LHCN-M2 (cell line): ENCODE data around the gene CLEC4A. TPM values are rescaled to one million over a fixed set of nuclear protein-coding genes. Genes with fewer than 3 reads are reported as not detected.
"Not testable (repeated sequence)": the region's sequence is repeated elsewhere in the genome, so short reads cannot be mapped to it uniquely, and the experiment has no call there.

ENCODE experiments used
- DNase-seq: peaks from one replicate; pipeline ENCODE4 v3.0.0-alpha.2; 2012; ENCODE audit warnings: low read depth
- total RNA-seq: library from RNA; depleted of rRNA; stranded (reverse); fragments of >200 nt; gene quantifications from 2 replicates; pipeline ENCODE4 v1.2.3, GENCODE V29; 2014

The CLEC4A gene
- total RNA-seq, 1 experiment from 2014 or later, result not detected

GRCh38 chr12:8133636-8134397 lies 10.4 kb downstream of the CLEC4A start:
- DNase-seq, result not testable (repeated sequence)

GRCh38 chr12:8134398-8134930 lies 11.0 kb downstream of the CLEC4A start:
- not testable (repeated sequence) for DNase-seq

DNA sequence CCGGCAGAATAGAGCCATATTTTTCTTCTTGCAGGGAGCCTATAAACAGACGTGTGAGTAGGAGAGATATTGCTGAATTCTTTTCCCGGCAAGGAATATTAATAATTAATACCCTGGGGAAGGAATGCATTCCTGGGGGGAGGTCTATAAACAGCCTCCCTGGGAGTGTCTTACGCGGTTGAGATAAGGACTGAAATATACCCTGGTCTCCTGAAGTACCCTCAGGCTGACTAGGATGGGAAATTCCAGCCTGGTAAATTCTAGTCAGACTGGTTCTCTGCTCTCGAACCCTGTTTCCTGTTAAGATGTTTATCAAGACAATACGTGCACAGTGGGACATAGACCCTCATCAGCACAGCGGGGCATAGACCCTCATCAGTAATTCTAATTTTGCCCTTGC lies 18.2 kb downstream of the CLEC4A start:
- not testable (repeated sequence) for DNase-seq

GRCh38 chr12:8143261-8143660 lies 19.8 kb downstream of the CLEC4A start:
- DNase-seq, result no peak

DNA sequence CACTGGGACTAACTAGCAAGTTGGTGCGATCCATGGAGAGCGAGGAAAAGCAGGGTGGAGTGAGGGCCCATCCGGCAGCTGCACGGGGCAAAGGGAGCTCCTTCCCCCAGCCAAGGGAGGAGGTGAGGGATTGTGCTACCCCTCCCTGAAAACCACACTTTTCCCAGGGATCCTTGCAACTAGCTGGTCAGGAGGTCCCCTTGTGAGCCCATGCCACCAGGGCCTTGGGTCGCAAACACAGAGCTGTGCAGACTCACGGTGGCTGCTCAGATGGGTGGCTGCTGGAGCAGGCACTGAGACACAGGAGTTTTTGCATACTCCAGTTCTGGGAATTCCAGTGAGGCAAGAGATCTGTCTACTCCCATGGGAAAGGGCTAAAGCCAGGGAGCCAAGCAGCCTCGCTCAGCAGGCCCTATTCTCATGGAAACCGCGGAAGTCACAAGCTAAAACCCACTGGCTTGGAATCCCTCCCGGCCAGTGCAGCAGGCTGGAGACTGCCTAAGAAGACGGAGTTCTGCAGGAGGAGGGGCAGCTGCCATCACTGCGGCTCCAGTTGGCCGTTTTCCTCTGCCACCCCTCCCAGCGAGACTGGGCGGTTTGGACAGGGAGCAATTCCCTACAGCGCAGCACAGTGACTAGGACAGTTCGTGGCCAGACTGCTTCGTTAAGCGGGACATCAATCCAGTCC lies 22.5 kb downstream of the CLEC4A start:
- DNase-seq, result peak; percentile 93

GRCh38 chr12:8146442-8146771 lies 23.0 kb downstream of the CLEC4A start:
- no peak for DNase-seq

- no peak for DNase-seq
Measured at GRCh38 chr12:8154526-8154925, 31.1 kb downstream of the CLEC4A start.

DNA sequence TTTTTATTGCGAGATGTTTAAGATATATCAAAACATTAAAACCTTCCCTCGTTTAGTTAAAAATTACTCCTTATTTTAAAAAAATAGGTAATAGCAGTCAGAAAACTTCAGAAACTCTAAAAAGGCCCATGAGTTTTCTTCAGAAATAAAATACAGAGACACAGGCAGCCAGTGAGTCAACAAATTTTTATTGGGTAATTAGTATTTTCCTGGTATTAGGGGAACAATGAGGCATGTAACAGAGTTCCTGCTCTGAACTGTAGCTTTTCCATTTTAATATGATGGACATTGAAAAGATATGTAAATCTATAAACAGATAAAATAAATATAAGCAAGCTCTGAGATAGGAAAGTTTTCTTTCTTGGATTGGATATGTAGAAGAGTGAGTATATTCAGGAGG lies 33.0 kb downstream of the CLEC4A start:
- no peak for DNase-seq

GRCh38 chr12:8156845-8157244 lies 33.4 kb downstream of the CLEC4A start, which contains the start of gene ZNF705A:
Gene ZNF705A (plus strand): TSS chr12:8157015. CDS start chr12:8172626, 15,611 bp downstream.
- peak; percentile 54 for DNase-seq

DNA sequence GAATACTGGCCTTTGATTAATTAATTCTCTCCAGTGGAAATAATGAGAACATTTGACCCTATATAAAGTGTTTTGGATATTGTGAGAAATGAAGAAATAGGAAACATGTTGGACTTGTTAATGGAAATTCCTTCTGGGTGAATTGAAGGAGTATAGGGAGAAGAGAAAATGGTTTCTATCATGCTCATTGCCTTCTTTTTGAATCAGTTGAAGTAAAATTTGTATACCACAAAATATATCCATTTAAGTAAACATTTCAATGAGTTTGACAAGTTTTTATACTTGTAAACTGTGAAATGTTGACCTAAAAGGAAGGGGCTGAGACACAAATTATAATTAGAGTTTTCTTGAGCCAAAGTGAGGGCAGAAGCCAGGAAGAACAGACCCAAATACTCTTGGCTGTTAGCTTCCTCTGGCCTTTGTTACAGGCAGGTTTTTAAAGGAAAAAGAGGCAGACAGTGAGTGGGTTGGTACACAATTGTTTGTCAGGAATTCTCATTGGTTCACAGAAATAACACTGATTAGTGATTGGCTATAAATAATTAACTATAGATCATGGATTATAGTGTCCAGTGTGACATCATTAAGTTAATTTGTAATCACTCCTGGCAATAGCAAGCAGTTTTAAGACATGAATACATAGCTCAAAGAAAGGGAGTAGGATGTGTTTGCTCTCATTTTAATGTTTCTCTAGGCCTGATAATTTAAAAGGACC lies 34.2 kb downstream of the CLEC4A start:
- DNase-seq, result no peak

GRCh38 chr12:8172911-8173310 lies 49.5 kb downstream of the CLEC4A start:
- DNase-seq, result not testable (repeated sequence)

GRCh38 chr12:8179989-8180585 lies 56.7 kb downstream of the CLEC4A start:
- DNase-seq, result peak; percentile 55

DNA sequence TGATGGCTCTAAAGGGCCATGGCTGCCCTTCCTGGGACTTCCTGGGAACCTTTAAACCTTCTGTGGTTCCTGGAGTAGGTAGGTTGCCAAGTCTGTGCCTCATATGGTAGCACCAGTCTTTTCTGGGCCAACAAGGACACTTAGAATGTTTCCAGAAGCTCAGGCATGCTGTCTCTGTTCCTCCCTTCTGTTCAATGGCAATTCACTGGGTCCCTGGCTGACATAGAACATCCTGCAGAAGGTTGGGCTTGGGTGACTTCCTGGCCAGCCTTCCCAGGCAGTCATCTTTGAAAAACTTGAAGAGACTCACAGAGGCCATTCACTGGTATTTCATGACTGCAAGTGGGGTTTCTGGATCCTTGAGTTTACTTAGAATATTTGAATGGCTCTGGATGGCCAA lies 57.9 kb downstream of the CLEC4A start:
- DNase-seq, result not testable (repeated sequence)

DNA sequence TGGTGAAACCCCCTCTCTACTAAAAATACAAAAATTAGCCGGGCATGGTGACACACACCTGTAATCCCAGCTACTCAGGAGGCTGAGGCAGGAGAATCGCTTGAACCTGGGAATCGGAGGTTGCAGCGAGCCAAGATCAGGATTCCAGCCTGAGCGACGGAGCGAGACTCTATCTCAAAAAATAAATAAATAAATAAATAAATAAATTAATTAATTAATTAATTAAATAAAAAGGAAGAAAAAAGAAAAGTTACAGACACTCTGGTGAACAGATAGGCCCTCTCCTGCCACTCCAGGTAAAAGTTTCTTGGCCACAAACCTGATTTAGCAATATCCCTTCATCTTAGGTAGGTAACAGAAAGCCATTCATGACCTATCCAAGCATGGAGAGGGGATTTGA lies 59.5 kb downstream of the CLEC4A start:
- not testable (repeated sequence) for DNase-seq

- not testable (repeated sequence) for DNase-seq
Measured at GRCh38 chr12:8183346-8183745, 59.9 kb downstream of the CLEC4A start.

DNA sequence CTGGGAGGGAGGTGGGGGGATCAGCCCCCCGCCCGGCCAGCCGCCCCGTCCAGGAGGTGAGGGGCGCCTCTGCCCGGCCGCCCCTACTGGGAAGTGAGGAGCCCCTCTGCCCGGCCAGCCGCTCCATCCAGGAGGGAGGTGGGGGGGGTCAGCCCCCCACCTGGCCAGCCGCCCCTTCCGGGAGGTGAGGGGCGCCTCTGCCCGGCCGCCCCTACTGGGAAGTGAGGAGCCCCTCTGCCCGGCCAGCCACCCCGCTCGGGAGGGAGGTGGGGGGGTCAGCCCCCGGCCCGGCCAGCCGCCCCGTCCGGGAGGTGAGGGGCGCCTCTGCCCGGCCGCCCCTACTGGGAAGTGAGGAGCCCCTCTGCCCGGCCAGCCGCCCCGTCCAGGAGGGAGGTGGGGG lies 60.8 kb downstream of the CLEC4A start:
- not testable (repeated sequence) for DNase-seq

DNA sequence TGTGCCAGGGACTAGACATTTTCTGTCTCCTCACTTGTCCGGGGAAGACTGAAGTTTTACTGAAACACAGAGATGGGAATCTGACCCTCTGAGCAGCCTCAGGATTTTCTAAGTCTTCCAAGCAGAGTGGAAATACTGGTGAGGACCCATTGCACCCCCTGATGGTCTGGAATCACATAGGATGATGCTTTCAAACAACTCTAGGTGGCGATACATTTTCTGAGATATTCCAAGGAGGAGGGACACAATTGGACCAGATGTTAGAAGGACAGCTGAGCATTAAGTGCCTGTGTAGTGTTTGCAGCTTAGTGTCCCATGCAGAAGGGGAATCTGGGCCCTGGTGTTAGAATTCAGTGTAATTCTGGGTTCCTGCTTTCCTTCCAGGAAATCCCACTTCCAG lies 64.7 kb downstream of the CLEC4A start:
- DNase-seq, result peak; percentile 4
